NB4 (cell line): ENCODE data around the gene CD244.

Experiments
- MYC ChIP-seq: IDR thresholded peaks from 2 replicates; pipeline ENCODE4 v1.6.1; 2011; ENCODE audit warnings: low read depth, low read length
- POLR2A ChIP-seq: IDR thresholded peaks from 2 replicates; pipeline ENCODE4 v1.6.1; 2011; ENCODE audit warnings: mild to moderate bottlenecking; ENCODE audit not compliant: insufficient read length; ENCODE audit errors: extremely low read depth
- TF ChIP-seq, protein P1 (sequence below): IDR thresholded peaks from one replicate; pipeline ENCODE4 v1.5.1; 2012; ENCODE audit warnings: low read depth, low read length

DNA sequence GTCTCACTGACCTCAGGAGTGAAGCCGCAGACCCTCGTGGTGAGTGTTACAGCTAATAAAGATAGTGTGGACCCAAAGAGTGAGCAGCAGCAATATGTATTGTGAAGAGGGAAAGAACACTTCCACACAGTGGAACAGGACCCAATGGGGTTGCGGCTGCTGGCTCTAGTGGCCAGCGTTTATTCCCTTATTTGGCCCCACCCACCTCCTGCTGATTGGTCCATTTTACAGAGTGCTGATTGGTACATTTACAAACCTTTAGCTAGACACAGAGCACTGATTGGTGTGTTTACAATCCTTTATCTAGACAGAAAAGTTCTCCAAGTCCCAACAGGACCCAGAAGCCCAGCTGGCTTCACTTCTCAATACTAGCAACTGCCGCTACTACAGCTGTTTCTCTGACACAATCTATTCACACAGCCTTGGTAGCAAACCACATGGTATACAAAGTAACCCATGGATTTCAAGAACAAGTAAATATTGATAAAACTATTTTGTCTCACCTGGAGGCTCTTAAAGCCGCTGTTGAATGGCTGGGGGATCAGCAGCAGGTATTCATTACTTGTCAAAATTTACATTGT, 47.6 kb upstream of the CD244 start:
- TF ChIP-seq, protein P1, sequence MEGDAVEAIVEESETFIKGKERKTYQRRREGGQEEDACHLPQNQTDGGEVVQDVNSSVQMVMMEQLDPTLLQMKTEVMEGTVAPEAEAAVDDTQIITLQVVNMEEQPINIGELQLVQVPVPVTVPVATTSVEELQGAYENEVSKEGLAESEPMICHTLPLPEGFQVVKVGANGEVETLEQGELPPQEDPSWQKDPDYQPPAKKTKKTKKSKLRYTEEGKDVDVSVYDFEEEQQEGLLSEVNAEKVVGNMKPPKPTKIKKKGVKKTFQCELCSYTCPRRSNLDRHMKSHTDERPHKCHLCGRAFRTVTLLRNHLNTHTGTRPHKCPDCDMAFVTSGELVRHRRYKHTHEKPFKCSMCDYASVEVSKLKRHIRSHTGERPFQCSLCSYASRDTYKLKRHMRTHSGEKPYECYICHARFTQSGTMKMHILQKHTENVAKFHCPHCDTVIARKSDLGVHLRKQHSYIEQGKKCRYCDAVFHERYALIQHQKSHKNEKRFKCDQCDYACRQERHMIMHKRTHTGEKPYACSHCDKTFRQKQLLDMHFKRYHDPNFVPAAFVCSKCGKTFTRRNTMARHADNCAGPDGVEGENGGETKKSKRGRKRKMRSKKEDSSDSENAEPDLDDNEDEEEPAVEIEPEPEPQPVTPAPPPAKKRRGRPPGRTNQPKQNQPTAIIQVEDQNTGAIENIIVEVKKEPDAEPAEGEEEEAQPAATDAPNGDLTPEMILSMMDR: no peak
- TF ChIP-seq MYC (no peak), POLR2A (no peak)
